COLO668 (cell line): Measurements from ENCODE around the gene ENPP1.
"Not testable (repeated sequence)": the region's sequence is repeated elsewhere in the genome, so short reads cannot be mapped to it uniquely, and the experiment has no call there.

Experiments
- DNase-seq: peaks from one replicate; lab custom pipeline; 2025; ENCODE audit not compliant: unreplicated experiment; lab: John Stamatoyannopoulos, UW

ENPP1 gene

GRCh38 chr6:131828080-131828479 is 20.3 kb downstream of the ENPP1 start:
- no peak for DNase-seq

GRCh38 chr6:131828951-131829350 is 21.1 kb downstream of the ENPP1 start:
- DNase-seq: no peak

- DNase-seq: no peak
These were observed 23.6 kb downstream of the ENPP1 start for GRCh38 chr6:131831392-131831791.

GRCh38 chr6:131831886-131832285 is 24.1 kb downstream of the ENPP1 start:
- no peak for DNase-seq

GRCh38 chr6:131832363-131832762 is 24.5 kb downstream of the ENPP1 start:
- no peak for DNase-seq

GRCh38 chr6:131838051-131838450 is 30.2 kb downstream of the ENPP1 start:
- no peak for DNase-seq

GRCh38 chr6:131839388-131839787 is 31.6 kb downstream of the ENPP1 start:
- no peak for DNase-seq

GRCh38 chr6:131840441-131840840 is 32.6 kb downstream of the ENPP1 start:
- no peak for DNase-seq

- DNase-seq: no peak
These were observed 33.2 kb downstream of the ENPP1 start for GRCh38 chr6:131840936-131841583.

- DNase-seq: no peak
These were observed 35.9 kb downstream of the ENPP1 start for GRCh38 chr6:131843768-131844167.

GRCh38 chr6:131844243-131844841 is 36.5 kb downstream of the ENPP1 start:
- DNase-seq: no peak

- DNase-seq: no peak
These were observed 38.3 kb downstream of the ENPP1 start for GRCh38 chr6:131846023-131846663.

- no peak for DNase-seq
These were observed 39.1 kb downstream of the ENPP1 start for GRCh38 chr6:131846905-131847304.

GRCh38 chr6:131849799-131850198 is 42.0 kb downstream of the ENPP1 start:
- no peak for DNase-seq

- DNase-seq: no peak
These were observed 43.4 kb downstream of the ENPP1 start for GRCh38 chr6:131851049-131851769.

GRCh38 chr6:131852200-131852599 is 44.4 kb downstream of the ENPP1 start:
- DNase-seq: no peak

GRCh38 chr6:131854803-131855202 is 47.0 kb downstream of the ENPP1 start:
- no peak for DNase-seq

GRCh38 chr6:131858765-131859415 is 51.1 kb downstream of the ENPP1 start:
- no peak for DNase-seq

GRCh38 chr6:131859658-131860057 is 51.8 kb downstream of the ENPP1 start:
- not testable (repeated sequence) for DNase-seq

GRCh38 chr6:131861381-131861780 is 53.6 kb downstream of the ENPP1 start:
- DNase-seq: no peak

GRCh38 chr6:131862476-131862875 is 54.7 kb downstream of the ENPP1 start:
- DNase-seq: no peak
